H9 (cell line): ENCODE results near the gene COL8A2. TPM values are rescaled to one million over a fixed set of nuclear protein-coding genes. Genes with fewer than 3 reads are reported as not detected.

ENCODE experiments used
- DNase-seq: peaks from one replicate; pipeline ENCODE4 v3.0.0-alpha.2; 2017
- H2AFZ ChIP-seq: one replicate; pipeline ENCODE4 v1.6.1; 2013; ENCODE audit warnings: mild to moderate bottlenecking, low read length, control low read depth, moderate library complexity
- H2AK5ac ChIP-seq: 2 replicates; pipeline ENCODE4 v1.6.1; 2013; ENCODE audit warnings: low read length, control low read depth, mixed read lengths; ENCODE audit not compliant: insufficient read length
- H2BK120ac ChIP-seq: one replicate; pipeline ENCODE4 v1.6.1; 2013; ENCODE audit warnings: low read depth, mild to moderate bottlenecking, low read length, control low read depth, inconsistent platforms; ENCODE audit not compliant: poor library complexity, severe bottlenecking
- H2BK12ac ChIP-seq: 2 replicates; pipeline ENCODE4 v1.6.1; 2013; ENCODE audit warnings: low read length, control low read depth, mixed read lengths, low read depth; ENCODE audit not compliant: insufficient read length
- H2BK15ac ChIP-seq: 2 replicates; pipeline ENCODE4 v1.6.1; 2013; ENCODE audit warnings: low read depth, low read length, control low read depth
- H2BK20ac ChIP-seq: one replicate; pipeline ENCODE4 v1.6.1; 2013; ENCODE audit warnings: low read depth, mild to moderate bottlenecking, low read length, control low read depth, inconsistent platforms; ENCODE audit not compliant: poor library complexity, severe bottlenecking
- H2BK5ac ChIP-seq: 2 replicates; pipeline ENCODE4 v1.6.1; 2013; ENCODE audit warnings: low read length, control low read depth, mixed read lengths; ENCODE audit not compliant: insufficient read length
- H3K14ac ChIP-seq: 2 replicates; pipeline ENCODE4 v1.6.1; 2013; ENCODE audit warnings: low read length, control low read depth; ENCODE audit not compliant: insufficient read depth
- H3K18ac ChIP-seq: 2 replicates; pipeline ENCODE4 v1.6.1; 2013; ENCODE audit warnings: low read depth, mild to moderate bottlenecking, mixed read lengths, low read length, control low read depth; ENCODE audit not compliant: insufficient read length
- H3K23ac ChIP-seq: 2 replicates; pipeline ENCODE4 v1.6.1; 2013; ENCODE audit warnings: low read length, control low read depth, mixed read lengths, low read depth; ENCODE audit not compliant: insufficient read length
- H3K23me2 ChIP-seq: 2 replicates; pipeline ENCODE4 v1.6.1; 2013; ENCODE audit warnings: low read depth, mild to moderate bottlenecking, mixed read lengths, low read length, control low read depth; ENCODE audit not compliant: insufficient read length, poor library complexity, severe bottlenecking
- H3K27ac ChIP-seq: 2 replicates; pipeline ENCODE4 v1.5.1; 2013; ENCODE audit warnings: low read length, control low read depth, mixed read lengths, low read depth; ENCODE audit not compliant: insufficient read length
- H3K27me3 ChIP-seq: 2 replicates; pipeline ENCODE4 v1.6.1; 2013; ENCODE audit warnings: low read length, control low read depth, inconsistent platforms; ENCODE audit not compliant: insufficient read depth
- H3K4ac ChIP-seq: 2 replicates; pipeline ENCODE4 v1.6.1; 2013; ENCODE audit warnings: low read depth, mild to moderate bottlenecking, control low read depth, inconsistent platforms, low read length, moderate library complexity
- H3K4me1 ChIP-seq: 2 replicates; pipeline ENCODE4 v1.6.1; 2013; ENCODE audit warnings: low read length, control low read depth, inconsistent platforms; ENCODE audit not compliant: insufficient read depth
- H3K4me2 ChIP-seq: 2 replicates; pipeline ENCODE4 v1.6.1; 2013; ENCODE audit warnings: low read length, control low read depth, mixed read lengths; ENCODE audit not compliant: insufficient read length, insufficient read depth
- H3K56ac ChIP-seq: 2 replicates; pipeline ENCODE4 v1.6.1; 2013; ENCODE audit warnings: low read depth, mild to moderate bottlenecking, mixed read lengths, low read length, control low read depth; ENCODE audit not compliant: insufficient read length
- H3K79me1 ChIP-seq: 2 replicates; pipeline ENCODE4 v1.6.1; 2013; ENCODE audit warnings: low read depth, mild to moderate bottlenecking, moderate library complexity, low read length, control low read depth, inconsistent platforms; ENCODE audit not compliant: insufficient read depth, poor library complexity, severe bottlenecking
- H3K79me2 ChIP-seq: 2 replicates; pipeline ENCODE4 v1.6.1; 2013; ENCODE audit warnings: low read length, control low read depth, inconsistent platforms; ENCODE audit not compliant: insufficient read depth
- H3K9ac ChIP-seq: 2 replicates; pipeline ENCODE4 v1.6.1; 2013; ENCODE audit warnings: low read length, control low read depth, mixed read lengths; ENCODE audit not compliant: insufficient read length; ENCODE audit errors: extremely low read depth
- H3K9me3 ChIP-seq: one replicate; pipeline ENCODE4 v1.6.1; 2013; ENCODE audit warnings: low read depth, low read length, inconsistent platforms; ENCODE audit not compliant: control insufficient read depth
- H3T11ph ChIP-seq: one replicate; pipeline ENCODE4 v1.6.1; 2013; ENCODE audit warnings: mild to moderate bottlenecking, low read length, control low read depth, inconsistent platforms
- H4K20me1 ChIP-seq: one replicate; pipeline ENCODE4 v1.6.1; 2013; ENCODE audit not compliant: control insufficient read depth, insufficient read length, insufficient read depth
- H4K5ac ChIP-seq: 2 replicates; pipeline ENCODE4 v1.6.1; 2013; ENCODE audit warnings: low read depth, mild to moderate bottlenecking, mixed read lengths, low read length, control low read depth; ENCODE audit not compliant: insufficient read length
- H4K8ac ChIP-seq: replicated peaks from 2 replicates; pipeline ENCODE4 v1.6.1; 2013; ENCODE audit warnings: low read length, control low read depth, mixed read lengths, low read depth; ENCODE audit not compliant: insufficient read length
- H4K91ac ChIP-seq: 2 replicates; pipeline ENCODE4 v1.6.1; 2013; ENCODE audit warnings: low read depth, mild to moderate bottlenecking, moderate library complexity, mixed read lengths, low read length, control low read depth; ENCODE audit not compliant: insufficient read length
- H3K27ac Mint-ChIP-seq, 3 experiments: 2 replicates in 2 of 3; 3 replicates in 1 of 3; pipeline ENCODE4 v1.8.0; 2020 to 2021; ENCODE audit warnings: mixed read lengths in 3 of 3, mild to moderate bottlenecking in 1 of 3, moderate library complexity in 1 of 3
- H3K27me3 Mint-ChIP-seq: 2 replicates; pipeline ENCODE4 v1.8.0; 2021; ENCODE audit warnings: low read depth, mild to moderate bottlenecking, moderate library complexity, mixed read lengths
- H3K36me3 Mint-ChIP-seq, 3 experiments: 2 replicates in 2 of 3; 3 replicates in 1 of 3; pipeline ENCODE4 v1.8.0; 2020 to 2021; ENCODE audit warnings: low read depth in 3 of 3, mixed read lengths in 3 of 3; ENCODE audit not compliant: insufficient read depth in 1 of 3
- H3K4me1 Mint-ChIP-seq, 2 experiments: 2 replicates each; pipeline ENCODE4 v1.8.0; 2020; ENCODE audit warnings: mixed read lengths in 2 of 2
- H3K4me3 Mint-ChIP-seq, 2 experiments: 2 replicates in 1 of 2; 3 replicates in 1 of 2; pipeline ENCODE4 v1.8.0; 2020 to 2021; ENCODE audit warnings: mild to moderate bottlenecking in 2 of 2, mixed read lengths in 2 of 2, moderate library complexity in 1 of 2
- H3K9me3 Mint-ChIP-seq, 2 experiments: 2 replicates in 1 of 2; 3 replicates in 1 of 2; pipeline ENCODE4 v1.8.0; 2020; ENCODE audit warnings: mild to moderate bottlenecking in 2 of 2, mixed read lengths in 2 of 2, moderate library complexity in 1 of 2
- WGBS: extraction: QIAGEN DNeasy Blood & Tissue Kit; methylation state at CpG from one replicate; pipeline ENCODE4 v1.1.7; 2013; ENCODE audit warnings: missing lambda C conversion rate, low lambda C conversion rate, mixed read lengths; ENCODE audit not compliant: insufficient read length; ENCODE audit errors: extremely low coverage; 5-methylcytosine and 5-hydroxymethylcytosine counted together
- total RNA-seq: library from RNA; stranded (reverse); gene quantifications from 2 replicates; pipeline ENCODE4 v1.2.1, GENCODE V29; 2021
- TF ChIP-seq, protein P1 (sequence below): fragments of 200-600 bp; sonication (generic); conservative IDR thresholded peaks from 3 replicates; pipeline ENCODE4 v1.8.0; 2021; ENCODE audit warnings: antibody characterized with exemption, mild to moderate bottlenecking

The COL8A2 gene
- total RNA-seq, 1 experiment from 2014 or later, result 1.5 TPM

DNA sequence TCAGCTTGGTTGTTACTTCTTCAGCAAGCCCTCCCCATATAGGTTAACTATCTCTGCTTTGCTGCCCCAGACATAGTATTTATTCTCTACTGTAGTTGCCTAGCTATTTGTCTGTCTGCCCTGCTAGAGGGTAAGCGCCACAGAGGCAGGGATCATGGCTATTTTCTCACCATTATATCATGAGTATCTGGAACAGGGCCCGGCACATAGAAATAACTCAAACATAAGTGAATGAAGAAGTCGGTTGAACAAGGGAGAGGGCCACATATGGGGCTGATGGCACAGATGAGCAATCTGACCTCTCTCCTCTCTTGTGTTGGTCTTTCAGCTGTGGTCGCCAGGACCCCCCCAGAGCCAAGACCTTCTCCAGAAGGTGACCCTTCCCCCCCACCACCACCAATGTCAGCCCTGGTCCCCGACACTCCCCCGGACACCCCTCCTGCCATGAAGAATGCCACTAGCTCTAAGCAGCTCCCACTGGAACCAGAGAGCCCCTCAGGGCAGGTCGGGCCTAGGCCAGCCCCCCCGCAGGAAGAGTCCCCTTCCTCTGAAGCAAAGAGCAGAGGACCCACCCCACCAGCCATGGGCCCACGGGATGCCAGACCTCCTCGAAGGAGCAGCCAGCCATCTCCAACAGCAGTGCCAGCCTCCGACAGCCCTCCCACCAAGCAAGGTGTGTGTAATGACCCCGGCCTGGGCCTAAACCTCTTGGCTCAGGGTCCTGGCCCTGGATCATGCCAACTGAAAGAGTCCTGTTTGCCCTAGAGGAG lies 45.8 kb upstream of the COL8A2 start:
- Histone ChIP-seq H3K9me3 (no peaks in the 10 kb centered on the region), H4K20me1 (no peaks in the 10 kb centered on the region)
- no peak overlapping the region for H3K4me3 Mint-ChIP-seq

More for the DNA sequence above, 45.8 kb upstream of the COL8A2 start:
- H2BK12ac ChIP-seq, result no peak overlapping the region
- no peak overlapping the region for H3K23ac ChIP-seq
- H2BK5ac ChIP-seq, result no peak overlapping the region
- H2AK5ac ChIP-seq, result no peak overlapping the region
- H4K5ac ChIP-seq, result no peak overlapping the region
- H3K79me2 ChIP-seq, result no peaks in the 10 kb centered on the region
- H2BK15ac ChIP-seq, result no peak overlapping the region
- H2AFZ ChIP-seq, result no peak overlapping the region
- peaks cover 3% of the 10 kb centered on the region for H3K79me1 ChIP-seq
- H3K27me3 Mint-ChIP-seq, result no peaks in the 10 kb centered on the region
- no peak overlapping the region for H4K91ac ChIP-seq
- no peak overlapping the region; a peak in 1 of 7 replicates for H3K27ac Mint-ChIP-seq
- no peaks in the 10 kb centered on the region for H3K27me3 ChIP-seq
- H3K27ac ChIP-seq, result no peak overlapping the region
- H3K23me2 ChIP-seq, result no peaks in the 10 kb centered on the region
- H3T11ph ChIP-seq, result no peak overlapping the region
- H3K18ac ChIP-seq, result no peak overlapping the region
- no peak overlapping the region for H2BK20ac ChIP-seq
- peaks cover 2 to 18% of the 10 kb centered on the region in 2 experiments; a peak in 3 of 4 replicates for H3K4me1 Mint-ChIP-seq
- H3K36me3 Mint-ChIP-seq, result peaks cover 19 to 34% (median 31%) of the 10 kb centered on the region in 3 experiments; a peak in 6 of 7 replicates
- H3K9ac ChIP-seq, result no peak overlapping the region
- no peak overlapping the region for H2BK120ac ChIP-seq
- H3K4ac ChIP-seq, result no peak overlapping the region
- H4K8ac ChIP-seq, result no peak overlapping the region
- no peak overlapping the region for H3K14ac ChIP-seq
- TF ChIP-seq, protein P1, sequence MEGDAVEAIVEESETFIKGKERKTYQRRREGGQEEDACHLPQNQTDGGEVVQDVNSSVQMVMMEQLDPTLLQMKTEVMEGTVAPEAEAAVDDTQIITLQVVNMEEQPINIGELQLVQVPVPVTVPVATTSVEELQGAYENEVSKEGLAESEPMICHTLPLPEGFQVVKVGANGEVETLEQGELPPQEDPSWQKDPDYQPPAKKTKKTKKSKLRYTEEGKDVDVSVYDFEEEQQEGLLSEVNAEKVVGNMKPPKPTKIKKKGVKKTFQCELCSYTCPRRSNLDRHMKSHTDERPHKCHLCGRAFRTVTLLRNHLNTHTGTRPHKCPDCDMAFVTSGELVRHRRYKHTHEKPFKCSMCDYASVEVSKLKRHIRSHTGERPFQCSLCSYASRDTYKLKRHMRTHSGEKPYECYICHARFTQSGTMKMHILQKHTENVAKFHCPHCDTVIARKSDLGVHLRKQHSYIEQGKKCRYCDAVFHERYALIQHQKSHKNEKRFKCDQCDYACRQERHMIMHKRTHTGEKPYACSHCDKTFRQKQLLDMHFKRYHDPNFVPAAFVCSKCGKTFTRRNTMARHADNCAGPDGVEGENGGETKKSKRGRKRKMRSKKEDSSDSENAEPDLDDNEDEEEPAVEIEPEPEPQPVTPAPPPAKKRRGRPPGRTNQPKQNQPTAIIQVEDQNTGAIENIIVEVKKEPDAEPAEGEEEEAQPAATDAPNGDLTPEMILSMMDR, result no peak
- DNase-seq, result no peak
- no peak overlapping the region for H3K56ac ChIP-seq
- H3K9me3 Mint-ChIP-seq, result no peaks in the 10 kb centered on the region
- H3K4me2 ChIP-seq, result no peak overlapping the region
- peaks cover 5% of the 10 kb centered on the region; the same call in 1 of the 2 replicates for H3K4me1 ChIP-seq
- no CpG with 5 or more reads among the region's 12 CpGs for WGBS
